Right lung (tissue), 5 donors: ENCODE measurements around the gene TH. TPM values are rescaled to one million over a fixed set of nuclear protein-coding genes. Genes with fewer than 3 reads are reported as not detected.

ENCODE experiments used
- polyA plus RNA-seq, 5 donors: library from polyadenylated mRNA; unstranded; fragments of 120-200 nt; gene quantifications; one replicate each; pipeline versions ENCODE4 v1.2.1 to v1.2.3, GENCODE V29; 2013; ENCODE audit warnings: inconsistent platforms in 1 of 5, low replicate concordance in 1 of 5; ENCODE audit not compliant: insufficient read length in 5 of 5, insufficient read depth in 1 of 5

Gene TH
- polyA plus RNA-seq, 5 donors: 0.21 to 1.6 (median 0.44) TPM

Other genes with a start within 250 kb of the TH start
- gene MRPL23, start 224.5 kb downstream of the TH start, polyA plus RNA-seq: 10 to 100 TPM; 33.3 to 60.5 (median 54.7) TPM
- gene H19, start 174.0 kb downstream of the TH start, polyA plus RNA-seq: 1,000 to 10,000 TPM in 2 of 5 donors, 100 to 1,000 TPM in 3; 610 to 1,942 (median 947) TPM
- 100 to 1,000 TPM in 3 of 5 donors, 10 to 100 TPM in 2; 70.5 to 249 (median 102) TPM for gene IGF2, start 32.4 kb downstream of the TH start, polyA plus RNA-seq
- gene INS, start 10.6 kb downstream of the TH start, polyA plus RNA-seq: not detected
- 1 to 10 TPM in 3 of 5 donors, under 1 TPM in 2; 0.79 to 1.5 (median 1.3) TPM for gene ASCL2, start 98.8 kb upstream of the TH start, polyA plus RNA-seq
- gene C11orf21, start 130.1 kb upstream of the TH start, polyA plus RNA-seq: 1 to 10 TPM; 1.3 to 2.5 (median 1.9) TPM
- 1 to 10 TPM; 3.0 to 6.0 (median 3.9) TPM for gene TSPAN32, start 130.2 kb upstream of the TH start, polyA plus RNA-seq
- gene CD81, start 205.5 kb upstream of the TH start, polyA plus RNA-seq: 100 to 1,000 TPM; 530 to 861 (median 656) TPM
- gene TSSC4, start 228.9 kb upstream of the TH start, polyA plus RNA-seq: 10 to 100 TPM; 17.6 to 39.0 (median 22.6) TPM